Measurements from ENCODE around the gene CASP2. TPM values are rescaled to one million over a fixed set of nuclear protein-coding genes. Genes with fewer than 3 reads are reported as not detected.
A peak's percentile ranks its signal among the peaks of the same experiment; 100 is the strongest.

CASP2 gene
- total and polyA plus RNA-seq, 11 donors = 5.4 to 18.3 (median 11.8) TPM

DNA sequence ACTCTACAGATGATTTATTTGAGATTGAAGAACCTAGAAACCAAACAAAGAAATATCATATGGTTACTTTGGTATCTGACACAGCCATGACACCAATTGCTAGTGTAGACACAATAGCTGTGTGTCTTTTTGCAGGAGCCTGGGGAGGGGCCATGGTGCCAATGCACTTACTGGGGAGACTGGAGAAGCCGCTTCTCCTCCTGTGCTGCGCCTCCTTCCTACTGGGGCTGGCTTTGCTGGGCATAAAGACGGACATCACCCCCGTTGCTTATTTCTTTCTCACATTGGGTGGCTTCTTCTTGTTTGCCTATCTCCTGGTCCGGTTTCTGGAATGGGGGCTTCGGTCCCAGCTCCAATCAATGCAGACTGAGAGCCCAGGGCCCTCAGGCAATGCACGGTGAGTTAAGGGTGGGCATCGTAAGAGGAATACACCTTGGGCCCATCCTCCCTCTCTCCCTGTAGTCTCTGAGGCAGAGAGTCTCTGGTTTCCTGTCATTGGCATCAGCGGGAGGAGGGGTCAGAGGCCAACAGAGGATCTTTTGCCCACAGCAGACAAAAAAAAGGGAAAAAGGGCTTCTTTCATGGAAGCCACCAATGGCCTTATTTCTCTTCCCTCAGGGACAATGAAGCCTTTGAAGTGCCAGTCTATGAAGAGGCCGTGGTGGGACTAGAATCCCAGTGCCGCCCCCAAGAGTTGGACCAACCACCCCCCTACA is 2.2 kb upstream of the CASP2 start:
- intact Hi-C loops (cut with DNase I) = loop anchor here in 5 of 10 donors (5.0 to 10.0 kb wide), 3 partner anchors 39 to 99 kb away; partner anchors contain the start of gene ZYX (in 4 of the 5)

DNA sequence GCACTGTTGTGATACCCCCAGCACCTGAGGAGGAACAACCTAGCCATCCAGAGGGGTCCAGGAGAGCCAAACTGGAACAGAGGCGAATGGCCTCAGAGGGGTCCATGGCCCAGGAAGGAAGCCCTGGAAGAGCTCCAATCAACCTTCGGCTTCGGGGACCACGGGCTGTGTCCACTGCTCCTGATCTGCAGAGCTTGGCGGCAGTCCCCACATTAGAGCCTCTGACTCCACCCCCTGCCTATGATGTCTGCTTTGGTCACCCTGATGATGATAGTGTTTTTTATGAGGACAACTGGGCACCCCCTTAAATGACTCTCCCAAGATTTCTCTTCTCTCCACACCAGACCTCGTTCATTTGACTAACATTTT is 1.6 kb upstream of the CASP2 start:
- H3K4me1 ChIP-seq = peaks cover 0 to 64% (median 41%) of the 10 kb centered on the region in 12 donors
- no peaks in the 10 kb centered on the region for H3K9me3 ChIP-seq
- H3K27ac ChIP-seq = peak overlapping the region in 3 of 12 donors; percentile 93 to 96 (median 94)
- H3K4me3 ChIP-seq = no peak overlapping the region
- WGBS, 4 donors = 86 to 95% (median 88%) methylated on average over 5 to 6 of the region's 6 CpGs
- intact Hi-C loops (cut with DNase I) = loop anchor here in 5 of 10 donors (5.0 to 10.0 kb wide), 3 partner anchors 39 to 98 kb away; partner anchors contain the start of gene ZYX (in 4 of the 5)
- ATAC-seq (no peak), DNase-seq (no peak)
- no peaks in the 10 kb centered on the region for H3K27me3 ChIP-seq
- no peak for TF ChIP-seq POLR2A (IDR thresholded peaks at IDR 0.05)
- TF ChIP-seq, protein P1, sequence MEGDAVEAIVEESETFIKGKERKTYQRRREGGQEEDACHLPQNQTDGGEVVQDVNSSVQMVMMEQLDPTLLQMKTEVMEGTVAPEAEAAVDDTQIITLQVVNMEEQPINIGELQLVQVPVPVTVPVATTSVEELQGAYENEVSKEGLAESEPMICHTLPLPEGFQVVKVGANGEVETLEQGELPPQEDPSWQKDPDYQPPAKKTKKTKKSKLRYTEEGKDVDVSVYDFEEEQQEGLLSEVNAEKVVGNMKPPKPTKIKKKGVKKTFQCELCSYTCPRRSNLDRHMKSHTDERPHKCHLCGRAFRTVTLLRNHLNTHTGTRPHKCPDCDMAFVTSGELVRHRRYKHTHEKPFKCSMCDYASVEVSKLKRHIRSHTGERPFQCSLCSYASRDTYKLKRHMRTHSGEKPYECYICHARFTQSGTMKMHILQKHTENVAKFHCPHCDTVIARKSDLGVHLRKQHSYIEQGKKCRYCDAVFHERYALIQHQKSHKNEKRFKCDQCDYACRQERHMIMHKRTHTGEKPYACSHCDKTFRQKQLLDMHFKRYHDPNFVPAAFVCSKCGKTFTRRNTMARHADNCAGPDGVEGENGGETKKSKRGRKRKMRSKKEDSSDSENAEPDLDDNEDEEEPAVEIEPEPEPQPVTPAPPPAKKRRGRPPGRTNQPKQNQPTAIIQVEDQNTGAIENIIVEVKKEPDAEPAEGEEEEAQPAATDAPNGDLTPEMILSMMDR (IDR thresholded peaks at IDR 0.05) = no peak
- peaks cover 0 to 13% (median 3%) of the 10 kb centered on the region in 9 donors for H3K36me3 ChIP-seq

More for the DNA sequence above, 2.2 kb upstream of the CASP2 start:
- peak overlapping the region in 7 of 12 donors; percentile 10 to 67 (median 35) for H3K27ac ChIP-seq
- no peaks in the 10 kb centered on the region for H3K9me3 ChIP-seq
- peak overlapping the region in 4 of 12 donors; percentile 38 to 52 (median 44) for H3K4me3 ChIP-seq
- 92 to 99% (median 95%) methylated on average over 11 of the region's 11 CpGs for WGBS, 4 donors
- DNase-seq (no peak), ATAC-seq (no peak)
- no peak for TF ChIP-seq POLR2A (IDR thresholded peaks at IDR 0.05)
- TF ChIP-seq, protein P1 (IDR thresholded peaks at IDR 0.05) = no peak
- H3K27me3 ChIP-seq = no peaks in the 10 kb centered on the region
- peaks cover 0 to 9% (median 0%) of the 10 kb centered on the region in 9 donors for H3K36me3 ChIP-seq
- peaks cover 0 to 59% (median 37%) of the 10 kb centered on the region in 12 donors for H3K4me1 ChIP-seq

DNA sequence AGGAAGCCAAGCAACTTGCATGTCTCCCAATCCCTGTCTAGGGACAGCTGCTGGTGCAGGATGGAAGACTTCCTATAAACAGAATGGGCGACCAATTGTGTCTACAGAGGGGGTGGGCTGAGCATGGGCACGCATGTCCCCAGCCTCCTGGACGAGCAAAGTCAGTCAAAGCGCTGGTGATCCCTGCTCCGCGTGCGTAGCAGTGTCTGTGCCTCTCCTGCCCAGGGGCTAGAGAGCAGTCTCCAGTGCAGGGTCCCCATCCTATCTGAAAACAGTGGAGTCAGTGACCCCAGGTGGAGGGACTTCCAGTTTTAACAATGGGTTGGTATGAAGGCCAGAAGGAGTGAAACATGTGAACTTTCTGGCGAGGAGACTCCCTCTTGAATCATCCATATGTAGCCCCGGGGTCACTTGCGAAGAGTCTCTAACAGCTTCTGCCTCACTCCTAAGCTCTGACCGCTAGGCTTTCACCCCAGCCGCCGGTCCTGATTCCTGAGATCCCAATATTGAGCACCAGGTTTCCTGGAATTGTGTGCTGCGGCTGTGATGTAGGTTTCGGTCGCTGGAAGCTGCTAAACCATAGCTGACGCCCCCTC is 714 bp upstream of the CASP2 start:
- H3K4me1 ChIP-seq = peaks cover 0 to 66% (median 41%) of the 10 kb centered on the region in 12 donors
- H3K27me3 ChIP-seq = no peaks in the 10 kb centered on the region
- H3K27ac ChIP-seq = peak overlapping the region; percentile 27 to 97 (median 90)
- DNase-seq (no peak), ATAC-seq (no peak)
- intact Hi-C loops (cut with DNase I) = loop anchor here in 5 of 10 donors (5.0 to 10.0 kb wide), 3 partner anchors 40 to 97 kb away; partner anchors contain the start of gene ZYX (in 4 of the 5)
- TF ChIP-seq, protein P1 (IDR thresholded peaks at IDR 0.05) = no peak
- no peak for TF ChIP-seq POLR2A (IDR thresholded peaks at IDR 0.05)
- WGBS, 4 donors = 58 to 67% (median 64%) methylated on average over 9 to 17 of the region's 17 CpGs
- H3K36me3 ChIP-seq = peaks cover 0 to 22% (median 12%) of the 10 kb centered on the region in 9 donors
- H3K9me3 ChIP-seq = no peaks in the 10 kb centered on the region
- H3K4me3 ChIP-seq = peak overlapping the region in 11 of 12 donors; percentile 22 to 99 (median 83)

DNA sequence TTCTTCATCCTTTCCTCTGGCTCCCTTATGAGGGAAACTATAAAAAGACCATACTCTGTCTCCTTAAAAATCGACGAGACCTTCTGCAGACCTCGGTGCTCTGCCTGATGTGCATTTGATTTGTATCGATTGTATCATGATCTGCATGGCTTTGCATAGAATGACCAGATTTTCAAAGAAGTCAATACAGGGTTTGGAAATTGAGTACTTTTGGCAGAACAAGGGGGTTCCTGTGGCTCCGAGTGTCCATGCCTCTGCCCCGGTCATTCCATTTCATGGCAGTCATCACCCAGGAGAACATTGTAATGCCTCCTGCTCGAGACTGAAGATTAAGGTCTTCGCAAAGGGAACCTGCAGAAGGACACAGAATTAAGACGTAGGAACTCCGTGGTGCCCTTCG is 685 bp downstream of the CASP2 start:
- no peak for DNase-seq
- intact Hi-C loops (cut with DNase I) = loop anchor here in 5 of 10 donors (2.0 to 10.0 kb wide), 4 partner anchors 26 to 96 kb away; partner anchors contain the start of genes ZYX (in 4 of the 5) and GSTK1 (in 1 of the 5)
- H3K27me3 ChIP-seq = no peaks in the 10 kb centered on the region
- 2 to 5% (median 2%) methylated on average over 11 of the region's 11 CpGs for WGBS, 4 donors
- peaks cover 0 to 36% (median 26%) of the 10 kb centered on the region in 9 donors for H3K36me3 ChIP-seq
- no peak for ATAC-seq
- H3K9me3 ChIP-seq = no peaks in the 10 kb centered on the region
- H3K4me3 ChIP-seq = peak overlapping the region; percentile 60 to 99 (median 86)
- H3K4me1 ChIP-seq = peaks cover 0 to 59% (median 39%) of the 10 kb centered on the region in 12 donors
- H3K27ac ChIP-seq = peak overlapping the region; percentile 76 to 97 (median 93)
- TF ChIP-seq, protein P1 (IDR thresholded peaks at IDR 0.05) = no peak
- TF ChIP-seq POLR2A (IDR thresholded peaks at IDR 0.05) = no peak

Measured in heart left ventricle (tissue), 16 donors.